HG03565 (cell line): Measurements from ENCODE around the gene NANS.
"Not testable (repeated sequence)": the region's sequence is repeated elsewhere in the genome, so short reads cannot be mapped to it uniquely, and the experiment has no call there.

ENCODE experiments used
- ATAC-seq: cut with Tn5 transposase; IDR thresholded peaks from one replicate; pipeline ENCODE4 v1.9.1; 2021; ENCODE audit warnings: mild to moderate bottlenecking, moderate library complexity; ENCODE audit not compliant: unreplicated experiment

Gene NANS

GRCh38 chr9:98129451-98129881, 72.9 kb downstream of the NANS start:
- no peak for ATAC-seq

GRCh38 chr9:98130060-98130459, 73.5 kb downstream of the NANS start:
- not testable (repeated sequence) for ATAC-seq

- ATAC-seq, result no peak
Observed at GRCh38 chr9:98130576-98131228, 74.2 kb downstream of the NANS start.

GRCh38 chr9:98132158-98132557, 75.6 kb downstream of the NANS start:
- ATAC-seq, result no peak
